ENCODE data around the gene TEFM. TPM values are rescaled to one million over a fixed set of nuclear protein-coding genes. Genes with fewer than 3 reads are reported as not detected.

TEFM gene
- total and polyA plus RNA-seq, 2 donors (not counting 3 experiments of a cell fraction or from before 2014, with no cell fraction given) = 4.8 to 12.7 TPM

DNA sequence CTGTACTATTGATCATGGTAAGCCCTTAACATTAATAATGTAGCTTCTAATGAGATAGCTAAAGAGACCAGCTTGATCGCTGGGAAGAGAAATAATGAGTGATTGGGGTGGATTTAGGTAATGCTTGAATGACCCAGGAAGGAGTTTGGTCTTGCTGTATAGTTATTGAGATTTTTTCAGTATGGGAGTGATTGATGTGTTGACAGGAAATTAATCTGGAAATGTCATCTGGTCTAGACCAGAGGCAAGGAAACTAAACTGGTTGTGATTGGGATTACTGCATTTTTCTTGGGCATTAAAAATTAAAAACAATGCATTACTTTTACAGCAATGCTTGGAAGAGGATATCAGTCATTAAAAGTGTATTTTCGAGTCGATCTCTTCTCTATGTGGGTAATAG lies 11.8 kb downstream of the TEFM start:
- no peak overlapping the region for H2AFZ ChIP-seq (ENCODE audit: low read depth, low read length)
- DNase-seq (ENCODE audit: low read depth, low spot score) (peak; percentile 2), FAIRE-seq (peak; percentile 43)
- H3K79me2 ChIP-seq (ENCODE audit: control insufficient read depth, insufficient read depth, low read length) = no peaks in the 10 kb centered on the region
- H3K36me3 ChIP-seq (ENCODE audit: control insufficient read depth in 2 of 2, extremely low read depth in 1 of 2, insufficient read depth in 2 of 2, low read length in 2 of 2) = peaks cover 0 to 13% of the 10 kb centered on the region in 2 experiments
- TF ChIP-seq GATA2 (IDR thresholded peaks at IDR 0.05; ENCODE audit: insufficient read depth, insufficient read length, low read depth, low read length) = no peak
- no peaks in the 10 kb centered on the region for H3K27me3 ChIP-seq (ENCODE audit: control insufficient read depth in 2 of 2, insufficient read depth in 2 of 2, low read length in 2 of 2)
- no peak overlapping the region for H3K27ac ChIP-seq (ENCODE audit: insufficient read depth, low read depth, low read length)
- no peaks in the 10 kb centered on the region for H3K9me1 ChIP-seq (replicated peaks; ENCODE audit: control insufficient read depth, extremely low read depth, insufficient read depth, low read length)
- ChIA-PET POLR2A (no interaction called here), CTCF (interaction anchor here (1.0 kb wide), 1 partner anchor 21 kb away, joined by 3 read pairs; no protein-coding TSS in a partner anchor)
- no peak overlapping the region for H3K9ac ChIP-seq (replicated peaks; ENCODE audit: extremely low read depth, insufficient read depth, low read length)
- no peaks in the 10 kb centered on the region for H3K4me1 ChIP-seq (ENCODE audit: control insufficient read depth, extremely low read depth, insufficient read depth, low read length)
- intact Hi-C loops (cut with micrococcal nuclease) = no loop called here
- H3K9me3 ChIP-seq (replicated peaks; ENCODE audit: control insufficient read depth, insufficient read depth, low read length) = no peaks in the 10 kb centered on the region
- H3K4me3 ChIP-seq (replicated peaks in 1 of 3; ENCODE audit: insufficient read depth in 1 of 3, low read depth in 1 of 3, low read length in 3 of 3) = no peak overlapping the region
- TSS peak; percentile 14 for BruUV-seq (replicated peaks)
- dilution Hi-C loops (cut with MboI; ENCODE audit: extremely low pct_ligation_motif_present, low sequenced_read_pairs) = no loop called here
- H4K20me1 ChIP-seq (replicated peaks; ENCODE audit: control insufficient read depth, extremely low read depth, insufficient read depth, low read length) = no peaks in the 10 kb centered on the region
- H3K4me2 ChIP-seq (ENCODE audit: insufficient read depth, low read length) = no peak overlapping the region

DNA sequence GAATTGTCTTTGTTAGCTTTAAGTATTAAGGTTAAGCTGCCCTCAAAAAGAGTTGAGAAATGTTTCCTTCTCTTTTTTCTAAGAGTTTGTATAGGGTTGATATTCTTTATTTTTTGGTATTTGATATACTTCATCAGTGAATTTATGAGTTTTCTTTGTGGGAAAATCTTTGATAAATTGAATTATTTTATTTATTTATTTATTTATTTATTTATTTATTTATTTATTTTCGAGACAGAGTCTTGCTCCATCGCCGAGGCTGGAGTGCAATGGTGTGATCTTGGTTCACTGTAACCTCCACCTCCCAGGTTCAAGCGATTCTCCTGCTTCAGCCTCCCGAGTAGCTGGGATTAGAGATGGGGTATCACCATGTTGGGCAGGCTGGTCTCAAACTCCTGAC lies 19.9 kb downstream of the TEFM start:
- CTCF ChIA-PET = no interaction called here
- intact Hi-C loops (cut with micrococcal nuclease) (no loop called here), dilution Hi-C loops (cut with MboI; ENCODE audit: extremely low pct_ligation_motif_present, low sequenced_read_pairs) (no loop called here)
- no peaks in the 10 kb centered on the region for H3K9me3 ChIP-seq (replicated peaks; ENCODE audit: control insufficient read depth, insufficient read depth, low read length)
- BruUV-seq (replicated peaks) = no TSS peak
- FAIRE-seq (no peak), DNase-seq (ENCODE audit: low read depth, low spot score) (no peak)
- no peaks in the 10 kb centered on the region for H3K36me3 ChIP-seq (ENCODE audit: control insufficient read depth in 2 of 2, extremely low read depth in 1 of 2, insufficient read depth in 2 of 2, low read length in 2 of 2)
- H4K20me1 ChIP-seq (replicated peaks; ENCODE audit: control insufficient read depth, extremely low read depth, insufficient read depth, low read length) = no peaks in the 10 kb centered on the region
- POLR2A ChIA-PET = no interaction called here
- TF ChIP-seq, protein P1, sequence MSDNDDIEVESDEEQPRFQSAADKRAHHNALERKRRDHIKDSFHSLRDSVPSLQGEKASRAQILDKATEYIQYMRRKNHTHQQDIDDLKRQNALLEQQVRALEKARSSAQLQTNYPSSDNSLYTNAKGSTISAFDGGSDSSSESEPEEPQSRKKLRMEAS (IDR thresholded peaks at IDR 0.05; ENCODE audit: insufficient read depth, insufficient read length) = no peak
- TF ChIP-seq POLR2A (IDR thresholded peaks at IDR 0.05; ENCODE audit: low read depth, low read length) (no peak), EZH2 (IDR thresholded peaks at IDR 0.05; ENCODE audit: borderline replicate concordance, low read depth, low read length, severe bottlenecking) (no peak), FOS (IDR thresholded peaks at IDR 0.05; ENCODE audit: borderline replicate concordance, insufficient read depth, low read length) (no peak), GATA2 (IDR thresholded peaks at IDR 0.05; ENCODE audit: insufficient read depth, insufficient read length, low read depth, low read length) (no peak), CTCF (IDR thresholded peaks at IDR 0.05; ENCODE audit: extremely low read depth in 1 of 2, insufficient read depth in 1 of 2, low read depth in 1 of 2, low read length in 2 of 2) (no peak), JUN (IDR thresholded peaks at IDR 0.05; ENCODE audit: borderline replicate concordance, insufficient read depth, insufficient read length, low read depth) (no peak)
- H3K27ac ChIP-seq (ENCODE audit: insufficient read depth, low read depth, low read length) = no peak overlapping the region
- no peak overlapping the region for H3K4me2 ChIP-seq (ENCODE audit: insufficient read depth, low read length)
- no peaks in the 10 kb centered on the region for H3K27me3 ChIP-seq (ENCODE audit: control insufficient read depth in 2 of 2, insufficient read depth in 2 of 2, low read length in 2 of 2)
- H3K79me2 ChIP-seq (ENCODE audit: control insufficient read depth, insufficient read depth, low read length) = no peaks in the 10 kb centered on the region
- no peaks in the 10 kb centered on the region for H3K9me1 ChIP-seq (replicated peaks; ENCODE audit: control insufficient read depth, extremely low read depth, insufficient read depth, low read length)
- no peaks in the 10 kb centered on the region for H3K4me1 ChIP-seq (ENCODE audit: control insufficient read depth, extremely low read depth, insufficient read depth, low read length)
- no peak overlapping the region for H3K4me3 ChIP-seq (replicated peaks in 1 of 3; ENCODE audit: insufficient read depth in 1 of 3, low read depth in 1 of 3, low read length in 3 of 3)
- no peak overlapping the region for H2AFZ ChIP-seq (ENCODE audit: low read depth, low read length)
- no peak overlapping the region for H3K9ac ChIP-seq (replicated peaks; ENCODE audit: extremely low read depth, insufficient read depth, low read length)

All from endothelial cell of umbilical vein (primary cell).